Esophagus squamous epithelium (tissue), 4 donors: ENCODE data around the gene EIPR1.

Source experiments
- POLR2A ChIP-seq, 4 donors: fragments of 450-650 bp; IDR thresholded peaks; one replicate each; pipeline ENCODE4 v1.6.1; 2017; ENCODE audit warnings: antibody characterized with exemption in 4 of 4, mild to moderate bottlenecking in 4 of 4, moderate library complexity in 3 of 4
- TF ChIP-seq, protein P1 (sequence below), 6 experiments: fragments of 450-650 bp in 4 of 6; fragments of 200-600 bp in 2 of 6; sonication (generic) in 2 of 6; IDR thresholded peaks; one replicate each; pipeline ENCODE4 v1.5.1; 2016 to 2019; ENCODE audit warnings: antibody characterized with exemption in 6 of 6, mild to moderate bottlenecking in 4 of 6, moderate library complexity in 4 of 6

DNA sequence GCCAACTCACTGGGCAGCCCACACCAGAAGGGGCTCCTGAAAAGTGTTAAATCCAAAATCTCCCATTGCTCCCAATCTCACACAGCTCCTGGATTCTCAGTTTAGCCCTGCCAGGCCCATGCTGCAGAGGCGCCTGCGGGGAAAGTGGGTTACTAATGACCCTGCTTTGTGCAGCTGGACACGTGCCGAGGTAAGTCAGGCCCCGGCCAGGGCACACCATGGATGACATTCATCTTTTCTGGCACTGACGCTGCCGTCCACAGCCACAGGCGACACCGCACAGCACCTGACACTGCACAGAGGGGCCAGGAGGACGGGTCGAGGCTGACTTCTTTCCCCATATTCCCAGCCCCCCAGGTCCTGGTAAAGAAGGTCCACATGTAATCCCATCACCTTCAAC, 193.5 kb downstream of the EIPR1 start:
- TF ChIP-seq, protein P1, sequence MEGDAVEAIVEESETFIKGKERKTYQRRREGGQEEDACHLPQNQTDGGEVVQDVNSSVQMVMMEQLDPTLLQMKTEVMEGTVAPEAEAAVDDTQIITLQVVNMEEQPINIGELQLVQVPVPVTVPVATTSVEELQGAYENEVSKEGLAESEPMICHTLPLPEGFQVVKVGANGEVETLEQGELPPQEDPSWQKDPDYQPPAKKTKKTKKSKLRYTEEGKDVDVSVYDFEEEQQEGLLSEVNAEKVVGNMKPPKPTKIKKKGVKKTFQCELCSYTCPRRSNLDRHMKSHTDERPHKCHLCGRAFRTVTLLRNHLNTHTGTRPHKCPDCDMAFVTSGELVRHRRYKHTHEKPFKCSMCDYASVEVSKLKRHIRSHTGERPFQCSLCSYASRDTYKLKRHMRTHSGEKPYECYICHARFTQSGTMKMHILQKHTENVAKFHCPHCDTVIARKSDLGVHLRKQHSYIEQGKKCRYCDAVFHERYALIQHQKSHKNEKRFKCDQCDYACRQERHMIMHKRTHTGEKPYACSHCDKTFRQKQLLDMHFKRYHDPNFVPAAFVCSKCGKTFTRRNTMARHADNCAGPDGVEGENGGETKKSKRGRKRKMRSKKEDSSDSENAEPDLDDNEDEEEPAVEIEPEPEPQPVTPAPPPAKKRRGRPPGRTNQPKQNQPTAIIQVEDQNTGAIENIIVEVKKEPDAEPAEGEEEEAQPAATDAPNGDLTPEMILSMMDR (IDR thresholded peaks at IDR 0.05): no peak
- no peak for TF ChIP-seq POLR2A (IDR thresholded peaks at IDR 0.05)
